RCC 7860 (cell line): ENCODE data around the gene PPARD.

Experiments
- DNase-seq: peaks from one replicate; pipeline ENCODE4 v3.0.0-alpha.2; 2015; ENCODE audit warnings: low spot score
- FAIRE-seq: peaks from 2 replicates; lab custom pipeline; 2012; peaks lifted over from hg19 to GRCh38; lab: Jason Lieb, UNC

The PPARD gene

GRCh38 chr6:35465646-35466045 is 123.3 kb downstream of the PPARD start:
- DNase-seq (no peak), FAIRE-seq (no peak)

- no peak for FAIRE-seq
- DNase-seq = peak; percentile 90
Observed at GRCh38 chr6:35468181-35468979, 126.0 kb downstream of the PPARD start, which contains the start of gene RPL10A. Gene RPL10A, plus strand, starts transcription at chr6:35468401. Its CDS starts 34 bp downstream, at chr6:35468435.

- DNase-seq (no peak), FAIRE-seq (no peak)
Observed at GRCh38 chr6:35468980-35469750, 126.8 kb downstream of the PPARD start.

GRCh38 chr6:35469751-35470662 is 127.6 kb downstream of the PPARD start:
- DNase-seq = peak; percentile 18
- FAIRE-seq = no peak

GRCh38 chr6:35470663-35471120 is 128.3 kb downstream of the PPARD start:
- DNase-seq (no peak), FAIRE-seq (no peak)

- DNase-seq = no peak
- FAIRE-seq = no peak
Observed at GRCh38 chr6:35471836-35472345, 129.5 kb downstream of the PPARD start.

GRCh38 chr6:35473075-35473849 is 130.9 kb downstream of the PPARD start:
- DNase-seq (peak; percentile 6), FAIRE-seq (no peak)

GRCh38 chr6:35473850-35474130 is 131.4 kb downstream of the PPARD start:
- FAIRE-seq = no peak
- peak; percentile 10 for DNase-seq

- no peak for FAIRE-seq
Observed at GRCh38 chr6:35474131-35474941, 132.0 kb downstream of the PPARD start.

GRCh38 chr6:35474942-35475570 is 132.7 kb downstream of the PPARD start:
- DNase-seq (no peak), FAIRE-seq (no peak)

More at GRCh38 chr6:35474131-35474941, 132.0 kb downstream of the PPARD start:
- DNase-seq = no peak

- no peak for FAIRE-seq
- no peak for DNase-seq
Observed at GRCh38 chr6:35475573-35475972, 133.2 kb downstream of the PPARD start.

- FAIRE-seq (no peak), DNase-seq (no peak)
Observed at GRCh38 chr6:35476004-35476403, 133.6 kb downstream of the PPARD start.

GRCh38 chr6:35477028-35477427 is 134.7 kb downstream of the PPARD start:
- FAIRE-seq (no peak), DNase-seq (no peak)
